RWPE2 (cell line): ENCODE measurements around the gene PDE4D.
A peak's percentile ranks its signal among the peaks of the same experiment; 100 is the strongest.

Source experiments
- ATAC-seq: fragments of 200-7000 bp; cut with Tn5 transposase; 3 replicates; pipeline ENCODE4 v1.9.1; 2021; ENCODE audit warnings: low read depth
- DNase-seq: peaks from one replicate; pipeline ENCODE4 v3.0.0-alpha.2; 2020; ENCODE audit warnings: low spot score
- H3K27ac ChIP-seq: fragments of 450-650 bp; 2 replicates; pipeline ENCODE4 v1.5.1; 2017; ENCODE audit warnings: mild to moderate bottlenecking; ENCODE audit not compliant: poor library complexity, severe bottlenecking
- H3K27me3 ChIP-seq: fragments of 250-450 bp; sonication (Bioruptor Pico); 2 replicates; pipeline ENCODE4 v1.5.1; 2021; ENCODE audit warnings: mild to moderate bottlenecking, moderate library complexity; ENCODE audit not compliant: insufficient read depth, poor library complexity, severe bottlenecking
- H3K36me3 ChIP-seq: fragments of 250-450 bp; sonication (Bioruptor Pico); 2 replicates; pipeline ENCODE4 v1.5.1; 2020; ENCODE audit warnings: low read depth, mild to moderate bottlenecking, moderate library complexity
- H3K4me1 ChIP-seq: fragments of 250-450 bp; sonication (Bioruptor Pico); 2 replicates; pipeline ENCODE4 v1.5.1; 2021; ENCODE audit warnings: mild to moderate bottlenecking, moderate library complexity; ENCODE audit not compliant: insufficient read depth, poor library complexity, severe bottlenecking
- H3K4me3 ChIP-seq: fragments of 250-450 bp; sonication (Bioruptor Pico); 2 replicates; pipeline ENCODE4 v1.5.1; 2021; ENCODE audit warnings: mild to moderate bottlenecking, moderate library complexity; ENCODE audit not compliant: severe bottlenecking
- H3K9me3 ChIP-seq: fragments of 250-450 bp; sonication (Bioruptor Pico); 2 replicates; pipeline ENCODE4 v1.5.1; 2021; ENCODE audit warnings: mild to moderate bottlenecking, moderate library complexity; ENCODE audit not compliant: severe bottlenecking
- CTCF ChIP-seq: fragments of 450-650 bp; IDR thresholded peaks from one replicate; pipeline ENCODE4 v1.5.1; 2017; ENCODE audit warnings: mild to moderate bottlenecking, moderate library complexity; ENCODE audit not compliant: poor library complexity, severe bottlenecking

PDE4D gene

GRCh38 chr5:59893429-59894227, at the start of gene PDE4D:
PDE4D (minus strand) TSS chr5:59893726.
- Histone ChIP-seq H3K36me3 (no peaks in the 10 kb centered on the region), H3K4me1 (no peaks in the 10 kb centered on the region), H3K27ac (no peak within 1 kb of the TSS), H3K27me3 (peaks cover 65% of the 10 kb centered on the region), H3K4me3 (no peak within 1 kb of the TSS), H3K9me3 (no peaks in the 10 kb centered on the region)
- peak; percentile 75 for DNase-seq
- ATAC-seq = peak; percentile 91
- no peak for TF ChIP-seq CTCF

- ATAC-seq (no peak), DNase-seq (no peak)
- H3K4me3 ChIP-seq = no peak overlapping the region
- H3K4me1 ChIP-seq = no peaks in the 10 kb centered on the region
- no peak overlapping the region for H3K27ac ChIP-seq
- no peak for TF ChIP-seq CTCF
- H3K27me3 ChIP-seq = peaks cover 3% of the 10 kb centered on the region
- no peaks in the 10 kb centered on the region for H3K36me3 ChIP-seq
- no peaks in the 10 kb centered on the region for H3K9me3 ChIP-seq
Measured at GRCh38 chr5:59937633-59938032, 44.1 kb upstream of the PDE4D start.

- Histone ChIP-seq H3K27me3 (peaks cover 21% of the 10 kb centered on the region), H3K4me3 (no peak overlapping the region), H3K27ac (no peak overlapping the region), H3K9me3 (no peaks in the 10 kb centered on the region), H3K4me1 (no peaks in the 10 kb centered on the region), H3K36me3 (no peaks in the 10 kb centered on the region)
- no peak for DNase-seq
- no peak for ATAC-seq
- TF ChIP-seq CTCF = peak; percentile 8
Measured at GRCh38 chr5:59923465-59923864, 29.9 kb upstream of the PDE4D start.

- Histone ChIP-seq H3K36me3 (no peaks in the 10 kb centered on the region), H3K4me3 (no peak overlapping the region), H3K9me3 (no peaks in the 10 kb centered on the region), H3K4me1 (no peaks in the 10 kb centered on the region), H3K27ac (no peak overlapping the region), H3K27me3 (peaks cover 14% of the 10 kb centered on the region)
- DNase-seq (no peak), ATAC-seq (no peak)
- no peak for TF ChIP-seq CTCF
Measured at GRCh38 chr5:59922220-59922619, 28.7 kb upstream of the PDE4D start.

GRCh38 chr5:59921816-59922215, 28.3 kb upstream of the PDE4D start:
- Histone ChIP-seq H3K4me3 (no peak overlapping the region), H3K27ac (no peak overlapping the region), H3K4me1 (no peaks in the 10 kb centered on the region), H3K36me3 (no peaks in the 10 kb centered on the region), H3K9me3 (no peaks in the 10 kb centered on the region), H3K27me3 (peaks cover 14% of the 10 kb centered on the region)
- no peak for TF ChIP-seq CTCF
- ATAC-seq (no peak), DNase-seq (no peak)
